ENCODE results near the gene MDGA2. TPM values are rescaled to one million over a fixed set of nuclear protein-coding genes. Genes with fewer than 3 reads are reported as not detected.

The MDGA2 gene
- total RNA-seq, 1 experiment from 2014 or later = not detected

- ChIA-PET CTCF (no interaction called here), RAD21 (ENCODE audit: low non-redundant PET in 1 of 2, low total read pairs in 2 of 2, uncharacterized antibody in 2 of 2, unreplicated experiment in 2 of 2) (no interaction called here), POLR2A (no interaction called here)
- no peaks in the 10 kb centered on the region for H3K79me2 ChIP-seq (ENCODE audit: insufficient read depth, low read length)
- DNase-seq (ENCODE audit: low read depth, low spot score) = no peak
- H3K4me2 ChIP-seq (ENCODE audit: low read length) = no peak overlapping the region
- no peak overlapping the region for H3K9ac ChIP-seq (ENCODE audit: low read length)
- intact Hi-C loops (cut with micrococcal nuclease) = no loop called here
- no peak for ATAC-seq
- no peak overlapping the region for H2AFZ ChIP-seq (ENCODE audit: low read depth, low read length, poor library complexity, severe bottlenecking)
- TF ChIP-seq MAX (IDR thresholded peaks at IDR 0.05) (no peak), CEBPB (IDR thresholded peaks at IDR 0.05; ENCODE audit: low read depth) (no peak), ZFX (IDR thresholded peaks at IDR 0.05) (no peak), SRF (IDR thresholded peaks at IDR 0.05; ENCODE audit: low read depth) (no peak), POLR2AphosphoS5 (IDR thresholded peaks at IDR 0.05; ENCODE audit: low read depth, low read length) (no peak), CBX3 (IDR thresholded peaks at IDR 0.05; ENCODE audit: low read depth) (no peak), FOSL1 (IDR thresholded peaks at IDR 0.05; ENCODE audit: low read depth) (no peak), TCF7L2 (IDR thresholded peaks at IDR 0.05; ENCODE audit: borderline replicate concordance, extremely low read depth, insufficient read depth, insufficient read length) (no peak), EZH2 (IDR thresholded peaks at IDR 0.05) (no peak), POLR2A (IDR thresholded peaks at IDR 0.05; ENCODE audit: borderline replicate concordance, extremely low read depth, insufficient read depth, insufficient read length) (no peak), ZNF274 (IDR thresholded peaks at IDR 0.05; ENCODE audit: low read depth, low read length) (no peak), JUND (IDR thresholded peaks at IDR 0.05) (no peak), EZH2phosphoT487 (IDR thresholded peaks at IDR 0.05; ENCODE audit: borderline replicate concordance) (no peak), YY1 (IDR thresholded peaks at IDR 0.05; ENCODE audit: extremely low read depth, insufficient replicate concordance, low read depth, low read length) (no peak), SIN3A (IDR thresholded peaks at IDR 0.05; ENCODE audit: low read depth) (no peak), ELF1 (IDR thresholded peaks at IDR 0.05; ENCODE audit: borderline replicate concordance, low read depth) (no peak)
- TF ChIP-seq, protein P1, sequence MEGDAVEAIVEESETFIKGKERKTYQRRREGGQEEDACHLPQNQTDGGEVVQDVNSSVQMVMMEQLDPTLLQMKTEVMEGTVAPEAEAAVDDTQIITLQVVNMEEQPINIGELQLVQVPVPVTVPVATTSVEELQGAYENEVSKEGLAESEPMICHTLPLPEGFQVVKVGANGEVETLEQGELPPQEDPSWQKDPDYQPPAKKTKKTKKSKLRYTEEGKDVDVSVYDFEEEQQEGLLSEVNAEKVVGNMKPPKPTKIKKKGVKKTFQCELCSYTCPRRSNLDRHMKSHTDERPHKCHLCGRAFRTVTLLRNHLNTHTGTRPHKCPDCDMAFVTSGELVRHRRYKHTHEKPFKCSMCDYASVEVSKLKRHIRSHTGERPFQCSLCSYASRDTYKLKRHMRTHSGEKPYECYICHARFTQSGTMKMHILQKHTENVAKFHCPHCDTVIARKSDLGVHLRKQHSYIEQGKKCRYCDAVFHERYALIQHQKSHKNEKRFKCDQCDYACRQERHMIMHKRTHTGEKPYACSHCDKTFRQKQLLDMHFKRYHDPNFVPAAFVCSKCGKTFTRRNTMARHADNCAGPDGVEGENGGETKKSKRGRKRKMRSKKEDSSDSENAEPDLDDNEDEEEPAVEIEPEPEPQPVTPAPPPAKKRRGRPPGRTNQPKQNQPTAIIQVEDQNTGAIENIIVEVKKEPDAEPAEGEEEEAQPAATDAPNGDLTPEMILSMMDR (IDR thresholded peaks at IDR 0.05 in 2 of 3, conservative IDR thresholded peaks at IDR 0.05 in 1 of 3; ENCODE audit: borderline replicate concordance in 1 of 3, insufficient read depth in 1 of 3, low read depth in 2 of 3, low read length in 2 of 3) = no peak
- TF ChIP-seq, protein P2, sequence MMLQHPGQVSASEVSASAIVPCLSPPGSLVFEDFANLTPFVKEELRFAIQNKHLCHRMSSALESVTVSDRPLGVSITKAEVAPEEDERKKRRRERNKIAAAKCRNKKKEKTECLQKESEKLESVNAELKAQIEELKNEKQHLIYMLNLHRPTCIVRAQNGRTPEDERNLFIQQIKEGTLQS (IDR thresholded peaks at IDR 0.05) = no peak
- TF ChIP-seq, protein P3, sequence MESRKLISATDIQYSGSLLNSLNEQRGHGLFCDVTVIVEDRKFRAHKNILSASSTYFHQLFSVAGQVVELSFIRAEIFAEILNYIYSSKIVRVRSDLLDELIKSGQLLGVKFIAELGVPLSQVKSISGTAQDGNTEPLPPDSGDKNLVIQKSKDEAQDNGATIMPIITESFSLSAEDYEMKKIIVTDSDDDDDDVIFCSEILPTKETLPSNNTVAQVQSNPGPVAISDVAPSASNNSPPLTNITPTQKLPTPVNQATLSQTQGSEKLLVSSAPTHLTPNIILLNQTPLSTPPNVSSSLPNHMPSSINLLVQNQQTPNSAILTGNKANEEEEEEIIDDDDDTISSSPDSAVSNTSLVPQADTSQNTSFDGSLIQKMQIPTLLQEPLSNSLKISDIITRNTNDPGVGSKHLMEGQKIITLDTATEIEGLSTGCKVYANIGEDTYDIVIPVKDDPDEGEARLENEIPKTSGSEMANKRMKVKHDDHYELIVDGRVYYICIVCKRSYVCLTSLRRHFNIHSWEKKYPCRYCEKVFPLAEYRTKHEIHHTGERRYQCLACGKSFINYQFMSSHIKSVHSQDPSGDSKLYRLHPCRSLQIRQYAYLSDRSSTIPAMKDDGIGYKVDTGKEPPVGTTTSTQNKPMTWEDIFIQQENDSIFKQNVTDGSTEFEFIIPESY (IDR thresholded peaks at IDR 0.05; ENCODE audit: extremely low read depth, insufficient replicate concordance, low read length) = no peak
- no peaks in the 10 kb centered on the region for H3K27me3 ChIP-seq (ENCODE audit: insufficient read depth, low read length)
- no peaks in the 10 kb centered on the region for H3K9me3 ChIP-seq (ENCODE audit: control insufficient read depth in 1 of 2, insufficient read depth in 1 of 2, low read depth in 1 of 2, low read length in 2 of 2)
- H3K36me3 ChIP-seq (ENCODE audit: control insufficient read depth in 1 of 2, insufficient read depth in 2 of 2, low read length in 2 of 2) = no peaks in the 10 kb centered on the region
- H3K27ac ChIP-seq (ENCODE audit: low read depth, low read length) = no peak overlapping the region
- H3K9me2 ChIP-seq (ENCODE audit: insufficient read depth) = no peaks in the 10 kb centered on the region
- H3K4me1 ChIP-seq (ENCODE audit: control insufficient read depth in 1 of 2, insufficient read depth in 2 of 2, low read length in 2 of 2) = no peaks in the 10 kb centered on the region
- no peak overlapping the region for H3K4me3 ChIP-seq (replicated peaks in 1 of 2; ENCODE audit: low read depth in 1 of 2, low read length in 2 of 2)
- no TSS peak for BruUV-seq (replicated peaks)
- no peaks in the 10 kb centered on the region for H4K20me1 ChIP-seq (ENCODE audit: insufficient read depth)
Observed at GRCh38 chr14:47120645-47121044, 554.8 kb downstream of the MDGA2 start.
